Adrenal gland (tissue), 12 donors: Measurements from ENCODE around the gene SERGEF. TPM values are rescaled to one million over a fixed set of nuclear protein-coding genes. Genes with fewer than 3 reads are reported as not detected.

Source experiments
- DNase-seq, 7 donors: peaks; one replicate each; pipeline ENCODE4 v3.0.0-alpha.2; 2019 to 2020
- H3K27ac ChIP-seq, 5 donors: fragments of 200-600 bp; sonication (generic) in 4 of 5; 1 replicate in 3 of 5; 2 replicates in 2 of 5; pipeline versions ENCODE4 v1.5.1 to v1.8.0; 2016 to 2020; ENCODE audit warnings: mild to moderate bottlenecking in 1 of 5
- H3K27me3 ChIP-seq: fragments of 200-600 bp; 2 replicates; pipeline ENCODE4 v1.8.0; 2021
- H3K36me3 ChIP-seq, 2 donors: fragments of 200-600 bp; replicated peaks in 1 of 2; 1 replicate in 1 of 2; 2 replicates in 1 of 2; pipeline versions ENCODE4 v1.5.1 to v1.8.0; 2018 to 2022
- H3K4me1 ChIP-seq, 2 donors: fragments of 200-600 bp; replicated peaks in 1 of 2; 1 replicate in 1 of 2; 2 replicates in 1 of 2; pipeline versions ENCODE4 v1.5.1 to v1.8.0; 2018 to 2021
- H3K4me3 ChIP-seq, 4 donors: fragments of 200-600 bp; sonication (generic) in 3 of 4; one replicate each; pipeline ENCODE4 v1.5.1; 2016 to 2018
- H3K9me3 ChIP-seq, 3 donors: fragments of 200-600 bp; sonication (generic) in 1 of 3; replicated peaks in 1 of 3; 1 replicate in 2 of 3; 2 replicates in 1 of 3; pipeline versions ENCODE4 v1.5.1 to v1.8.0; 2016 to 2021
- POLR2A ChIP-seq, 2 donors: fragments of 450-650 bp; IDR thresholded peaks; one replicate each; pipeline ENCODE4 v1.6.1; 2017; ENCODE audit warnings: antibody characterized with exemption in 2 of 2, mild to moderate bottlenecking in 2 of 2, moderate library complexity in 1 of 2
- WGBS, 4 donors: extraction: QIAGEN DNeasy Blood & Tissue Kit in 2 of 4; methylation state at CpG; one replicate each; pipeline versions ENCODE4 v1.1.5 to v1.1.7; 2013 to 2017; 5-methylcytosine and 5-hydroxymethylcytosine counted together
- intact Hi-C, 2 donors: fragments of 100-400 bp; cut with DNase I; formaldehyde crosslinking; loops; one replicate each; pipeline versions ENCODE4 v1.14.1 to v1.15.0; 2022 to 2023
- polyA plus RNA-seq, 3 donors: library from polyadenylated mRNA; stranded (reverse); fragments of 200-250 nt in 2 of 3; fragments of 350-450 nt in 1 of 3; fragmentation: Illumina TruSeq in 1 of 3; extraction: RNeasy Lipid Tissue Mini Kit (QIAGEN cat#74804) in 1 of 3; gene quantifications; one replicate each; pipeline ENCODE4 v1.2.3, GENCODE V29; 2013 to 2014
- total RNA-seq, 9 donors: library from RNA; depleted of rRNA in 4 of 9; stranded (reverse); fragments of >200 nt in 4 of 9; fragments of 120-200 nt in 1 of 9; fragmentation: NEBNext Ultra II Directional in 1 of 9; extraction: Animal tissue kit (Norgen Biotek cat#: 25700) in 1 of 9; gene quantifications; one replicate each; pipeline versions ENCODE4 v1.1.0 to v1.2.4, GENCODE V29; 2013 to 2023
- TF ChIP-seq, protein P1 (sequence below), 6 experiments: fragments of 450-650 bp in 4 of 6; fragments of 200-600 bp in 2 of 6; sonication (generic) in 1 of 6; IDR thresholded peaks; 1 replicate in 5 of 6; 2 replicates in 1 of 6; pipeline versions ENCODE4 v1.5.1 to v1.8.0; 2016 to 2021; ENCODE audit warnings: antibody characterized with exemption in 6 of 6, mild to moderate bottlenecking in 2 of 6, moderate library complexity in 1 of 6
- donor health status: healthy with polysubstance abuse.
- donor health status: Bipolar disorder and iron deficiency.
- donor health status: DM: yes; HTN: yes; CAD: no.
- donor health status: DM: no; HTN: no; CAD: no.
- donor health status: DM: no; HTN: no; CAD: no.
- donor health status: DM: yes; HTN: yes; CAD: no.

The SERGEF gene
- total and polyA plus RNA-seq, 12 donors = 21.7 to 216 (median 38.4) TPM

DNA sequence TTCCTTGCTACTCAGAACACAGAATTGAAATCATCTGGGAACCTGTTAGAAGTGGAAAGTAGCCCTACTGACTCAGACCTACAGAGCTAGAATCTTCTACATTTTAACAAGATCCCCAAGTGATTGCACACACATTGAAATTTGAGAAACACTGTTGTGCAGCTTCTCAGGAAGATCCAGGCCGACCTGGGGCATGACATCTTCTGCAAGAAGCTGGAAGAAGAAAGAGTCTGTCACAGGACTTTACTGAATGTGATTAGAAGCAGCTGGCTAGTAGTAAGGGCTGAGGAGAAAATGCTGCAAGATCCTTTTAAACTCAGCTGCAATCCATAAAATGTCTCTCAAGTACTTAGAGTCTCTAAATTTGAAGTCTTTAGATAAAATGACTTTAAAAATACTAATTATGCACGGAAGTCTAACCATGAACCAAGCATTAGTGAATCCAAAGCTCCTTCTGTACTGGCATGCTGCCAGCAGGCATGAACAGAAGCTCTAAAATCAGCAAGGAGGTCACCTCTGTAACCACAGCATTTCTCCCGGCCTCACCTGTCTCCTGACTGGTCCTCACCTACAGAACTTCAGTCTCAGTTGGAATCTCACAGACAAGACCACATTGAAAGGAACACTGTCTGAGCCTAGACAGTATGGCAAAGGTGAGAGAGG is 85.0 kb downstream of the SERGEF start:
- TF ChIP-seq, protein P1, sequence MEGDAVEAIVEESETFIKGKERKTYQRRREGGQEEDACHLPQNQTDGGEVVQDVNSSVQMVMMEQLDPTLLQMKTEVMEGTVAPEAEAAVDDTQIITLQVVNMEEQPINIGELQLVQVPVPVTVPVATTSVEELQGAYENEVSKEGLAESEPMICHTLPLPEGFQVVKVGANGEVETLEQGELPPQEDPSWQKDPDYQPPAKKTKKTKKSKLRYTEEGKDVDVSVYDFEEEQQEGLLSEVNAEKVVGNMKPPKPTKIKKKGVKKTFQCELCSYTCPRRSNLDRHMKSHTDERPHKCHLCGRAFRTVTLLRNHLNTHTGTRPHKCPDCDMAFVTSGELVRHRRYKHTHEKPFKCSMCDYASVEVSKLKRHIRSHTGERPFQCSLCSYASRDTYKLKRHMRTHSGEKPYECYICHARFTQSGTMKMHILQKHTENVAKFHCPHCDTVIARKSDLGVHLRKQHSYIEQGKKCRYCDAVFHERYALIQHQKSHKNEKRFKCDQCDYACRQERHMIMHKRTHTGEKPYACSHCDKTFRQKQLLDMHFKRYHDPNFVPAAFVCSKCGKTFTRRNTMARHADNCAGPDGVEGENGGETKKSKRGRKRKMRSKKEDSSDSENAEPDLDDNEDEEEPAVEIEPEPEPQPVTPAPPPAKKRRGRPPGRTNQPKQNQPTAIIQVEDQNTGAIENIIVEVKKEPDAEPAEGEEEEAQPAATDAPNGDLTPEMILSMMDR (IDR thresholded peaks at IDR 0.05) = no peak
- no peak for TF ChIP-seq POLR2A (IDR thresholded peaks at IDR 0.05)
- no peak for DNase-seq
- Histone ChIP-seq H3K4me3 (no peak overlapping the region), H3K36me3 (no peaks in the 10 kb centered on the region), H3K27ac (no peak overlapping the region), H3K4me1 (peaks cover 4 to 12% of the 10 kb centered on the region in 2 donors), H3K27me3 (no peaks in the 10 kb centered on the region), H3K9me3 (no peaks in the 10 kb centered on the region)
- WGBS, 4 donors = 60 to 79% (median 69%) methylated on average over 2 to 3 of the region's 3 CpGs
- intact Hi-C loops = no loop called here

DNA sequence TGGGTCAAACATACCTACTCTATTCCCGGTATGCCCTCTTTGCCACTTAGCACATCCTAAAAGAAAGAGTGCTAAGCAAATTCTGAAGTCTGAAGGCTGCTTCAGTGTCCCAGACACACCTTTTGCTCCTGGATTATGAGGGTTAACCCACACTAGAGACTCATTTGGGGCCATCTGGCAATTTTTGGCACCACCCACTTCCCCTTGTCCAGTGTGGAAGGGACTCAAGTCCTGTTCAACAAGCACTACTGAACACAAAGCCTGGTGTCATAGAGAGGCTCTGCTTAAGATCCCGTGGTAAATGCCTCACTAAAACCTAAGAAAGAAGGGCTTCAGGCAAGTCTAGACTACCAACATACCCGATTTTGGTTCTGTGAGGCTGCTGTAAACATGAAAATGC is 85.8 kb downstream of the SERGEF start:
- intact Hi-C loops = no loop called here
- Histone ChIP-seq H3K36me3 (no peaks in the 10 kb centered on the region), H3K9me3 (no peaks in the 10 kb centered on the region), H3K27ac (no peak overlapping the region), H3K4me3 (no peak overlapping the region), H3K27me3 (no peaks in the 10 kb centered on the region), H3K4me1 (peaks cover 10 to 20% of the 10 kb centered on the region in 2 donors)
- DNase-seq = no peak
- 85 to 90% (median 89%) methylated on average over 3 of the region's 3 CpGs for WGBS, 4 donors
- TF ChIP-seq, protein P1 (IDR thresholded peaks at IDR 0.05) = no peak
- TF ChIP-seq POLR2A (IDR thresholded peaks at IDR 0.05) = no peak

DNA sequence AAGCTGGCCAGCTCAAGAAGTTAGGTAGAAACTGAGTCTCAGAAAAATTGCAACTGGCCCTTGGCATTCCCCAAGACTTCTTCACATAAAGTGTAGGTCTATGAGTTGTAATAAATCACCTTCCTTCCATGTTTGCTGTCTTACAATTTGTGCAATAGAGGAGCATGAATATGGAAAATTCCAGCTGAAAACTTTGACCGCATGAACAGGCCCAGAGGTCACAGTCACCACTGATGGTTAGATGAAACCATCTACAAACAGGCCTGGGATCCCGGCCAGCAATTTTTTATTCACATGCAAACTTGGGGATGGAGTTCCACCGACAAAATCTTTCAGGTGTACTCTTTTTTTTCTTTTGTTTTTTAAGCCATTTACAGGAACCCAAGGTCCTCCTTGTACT is 88.1 kb downstream of the SERGEF start:
- DNase-seq = no peak
- Histone ChIP-seq H3K36me3 (no peaks in the 10 kb centered on the region), H3K27ac (no peak overlapping the region), H3K9me3 (no peaks in the 10 kb centered on the region), H3K4me3 (no peak overlapping the region), H3K4me1 (peaks cover 25 to 38% of the 10 kb centered on the region in 2 donors), H3K27me3 (no peaks in the 10 kb centered on the region)
- 81 to 96% (median 86%) methylated on average over 3 of the region's 3 CpGs for WGBS, 4 donors
- intact Hi-C loops = no loop called here
- TF ChIP-seq, protein P1 (IDR thresholded peaks at IDR 0.05) = no peak
- TF ChIP-seq POLR2A (IDR thresholded peaks at IDR 0.05) = no peak

- Histone ChIP-seq H3K9me3 (no peaks in the 10 kb centered on the region), H3K27me3 (no peaks in the 10 kb centered on the region), H3K4me3 (no peak overlapping the region), H3K4me1 (peaks cover 25 to 38% of the 10 kb centered on the region in 2 donors), H3K36me3 (no peaks in the 10 kb centered on the region), H3K27ac (no peak overlapping the region)
- 72 to 91% (median 79%) methylated on average over 3 of the region's 3 CpGs for WGBS, 4 donors
- no peak for DNase-seq
- intact Hi-C loops = no loop called here
- TF ChIP-seq, protein P1 (IDR thresholded peaks at IDR 0.05) = no peak
- no peak for TF ChIP-seq POLR2A (IDR thresholded peaks at IDR 0.05)
These were observed 89.6 kb downstream of the SERGEF start for GRCh38 chr11:17923217-17923616.
